HUES6 (cell line): ENCODE data around the gene HIP1.
"Not testable (repeated sequence)": the region's sequence is repeated elsewhere in the genome, so short reads cannot be mapped to it uniquely, and the experiment has no call there.

ENCODE experiments used
- H3K27ac ChIP-seq: 2 replicates; pipeline ENCODE4 v1.7.0; 2013; ENCODE audit warnings: low read depth, mild to moderate bottlenecking, low read length, inconsistent platforms
- H3K27me3 ChIP-seq: 2 replicates; pipeline ENCODE4 v1.6.1; 2013; ENCODE audit warnings: low read length; ENCODE audit not compliant: control insufficient read depth, insufficient read depth
- H3K36me3 ChIP-seq: 2 replicates; pipeline ENCODE4 v1.6.1; 2013; ENCODE audit warnings: low read length; ENCODE audit not compliant: control insufficient read depth, insufficient read depth
- H3K4me1 ChIP-seq: 2 replicates; pipeline ENCODE4 v1.6.1; 2013; ENCODE audit warnings: low read length; ENCODE audit not compliant: control insufficient read depth, insufficient read depth
- H3K4me3 ChIP-seq: 2 replicates; pipeline ENCODE4 v1.5.1; 2013; ENCODE audit warnings: low read depth, low read length
- H3K9ac ChIP-seq: one replicate; pipeline ENCODE4 v1.6.1; 2013; ENCODE audit warnings: mild to moderate bottlenecking, low read length
- H3K9me3 ChIP-seq: 2 replicates; pipeline ENCODE4 v1.6.1; 2013; ENCODE audit warnings: low read depth, low read length; ENCODE audit not compliant: control insufficient read depth, insufficient read depth

The HIP1 gene

DNA sequence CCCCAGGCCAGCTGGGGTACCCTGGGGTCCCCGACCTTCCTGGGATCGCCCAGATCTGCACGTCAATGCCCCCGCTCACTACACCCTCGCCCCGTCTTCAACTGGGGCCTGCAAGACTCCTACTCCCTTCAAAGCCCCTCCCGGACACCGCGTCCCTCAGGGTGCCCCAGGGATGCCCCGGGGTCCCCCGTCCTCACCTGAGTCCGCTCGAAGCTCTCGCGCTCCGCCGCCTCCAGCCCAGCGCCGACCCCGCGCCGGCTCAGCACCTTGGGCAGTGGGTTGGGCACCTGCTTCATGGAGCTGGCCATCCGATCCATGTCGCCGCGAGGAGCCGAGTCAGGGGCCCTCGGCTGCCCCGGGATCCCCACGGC is at the start of gene HIP1:
Gene HIP1 (minus strand): TSS at position 338 of the 371 bp plus-strand sequence. CDS start 21 bp downstream, at position 317.
- H3K27me3 ChIP-seq = peaks cover 10% of the 10 kb centered on the region
- no peaks in the 10 kb centered on the region for H3K9me3 ChIP-seq
- no peaks in the 10 kb centered on the region for H3K36me3 ChIP-seq
- H3K4me3 ChIP-seq = peak within 1 kb of the TSS; percentile 99
- no peak within 1 kb of the TSS for H3K27ac ChIP-seq
- peaks cover 24% of the 10 kb centered on the region for H3K4me1 ChIP-seq
- H3K9ac ChIP-seq = peak within 1 kb of the TSS; percentile 76

DNA sequence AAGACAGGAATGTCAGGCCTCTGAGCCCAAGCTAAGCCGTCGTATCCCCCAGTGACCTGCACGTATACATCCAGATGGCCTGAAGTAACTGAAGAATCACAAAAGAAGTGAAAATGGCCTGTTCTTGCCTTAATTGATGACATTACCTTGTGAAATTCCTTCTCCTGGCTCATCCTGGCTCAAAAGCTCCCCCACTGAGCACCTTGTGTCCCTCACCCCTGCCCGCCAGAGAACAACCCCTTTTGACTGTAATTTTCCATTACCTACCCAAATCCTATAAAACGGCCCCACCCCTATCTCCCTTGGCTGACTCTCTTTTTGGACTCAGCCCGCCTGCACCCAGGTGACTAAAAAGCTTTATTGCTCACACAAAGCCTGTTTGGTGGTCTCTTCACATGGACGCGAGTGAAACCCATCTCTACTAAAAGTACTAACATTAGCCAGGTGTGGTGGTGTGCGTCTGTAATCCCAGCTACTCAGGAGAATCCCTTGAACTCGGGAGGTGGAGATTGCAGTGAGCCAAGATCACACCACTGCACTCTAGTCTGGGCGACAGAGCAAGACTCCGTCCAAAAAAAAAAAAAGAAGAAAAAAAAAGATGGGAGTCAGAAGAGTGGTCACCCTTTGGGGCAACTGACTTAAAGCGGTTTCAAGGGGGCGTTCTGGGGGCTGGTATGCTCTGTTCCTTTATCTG is 49.6 kb upstream of the HIP1 start:
- not testable (repeated sequence) for H3K9me3 ChIP-seq, H3K27me3 ChIP-seq
- Histone ChIP-seq H3K9ac (peak overlapping the region; percentile 74), H3K27ac (peak overlapping the region; percentile 93; the same call in 1 of the 2 replicates), H3K36me3 (peaks cover 43% of the 10 kb centered on the region; the same call in 1 of the 2 replicates), H3K4me3 (peak overlapping the region; percentile 31; the same call in 1 of the 2 replicates), H3K4me1 (peaks cover 25% of the 10 kb centered on the region; the same call in 1 of the 2 replicates)

DNA sequence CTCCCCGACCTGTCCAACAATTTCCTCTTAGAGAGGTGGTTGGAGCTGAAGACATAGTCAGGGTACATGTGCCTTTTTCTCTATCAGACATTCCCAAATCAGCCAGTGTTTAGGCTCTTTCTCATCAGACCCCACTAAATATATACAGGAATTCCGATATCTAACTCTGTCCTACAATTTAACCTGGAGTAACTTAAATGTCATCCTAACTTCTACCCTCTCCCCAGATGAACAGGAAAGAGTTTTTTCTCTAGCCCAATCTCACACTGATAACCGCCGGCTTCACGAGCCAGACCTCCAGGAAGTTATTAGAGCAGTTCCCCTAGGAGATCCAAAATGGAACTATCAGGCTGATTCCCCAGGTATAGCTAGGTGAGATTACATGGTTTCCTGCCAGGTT is 44.3 kb upstream of the HIP1 start:
- peaks cover 29% of the 10 kb centered on the region for H3K4me1 ChIP-seq
- H3K27me3 ChIP-seq, H3K27ac ChIP-seq, H3K9me3 ChIP-seq: not testable (repeated sequence)
- H3K9ac ChIP-seq = peak overlapping the region; percentile 82
- H3K36me3 ChIP-seq = peaks cover 33% of the 10 kb centered on the region; the same call in 1 of the 2 replicates
- peak overlapping the region; percentile 45; the same call in 1 of the 2 replicates for H3K4me3 ChIP-seq

DNA sequence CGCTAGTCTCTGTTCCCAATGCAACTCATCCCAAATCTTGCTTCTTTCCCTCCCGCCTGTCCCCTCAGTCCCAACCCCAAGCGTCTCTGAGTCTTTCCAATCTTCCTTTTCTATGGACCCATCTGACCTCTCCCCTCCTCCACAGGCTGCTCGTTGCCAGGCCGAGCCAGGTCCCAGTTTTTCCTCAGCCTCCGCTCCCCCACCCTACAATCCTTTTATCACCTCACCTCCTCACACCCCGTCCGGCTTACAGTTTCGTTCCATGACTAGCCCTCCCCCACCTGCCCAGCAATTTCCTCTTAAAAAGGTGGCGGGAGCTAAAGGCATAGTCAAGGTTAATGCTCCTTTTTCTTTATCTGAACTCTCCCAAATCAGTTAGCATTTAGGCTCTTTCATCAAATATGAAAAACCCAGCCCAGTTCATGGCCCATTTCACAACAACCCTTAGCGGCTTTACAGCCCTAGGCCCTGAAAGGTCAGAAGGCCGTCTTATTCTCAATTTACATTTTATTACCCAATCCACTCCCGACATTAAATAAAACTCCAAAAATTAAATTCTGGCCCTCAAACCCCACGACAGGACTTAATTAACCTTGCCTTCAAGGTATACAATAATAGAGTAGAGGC is 42.0 kb upstream of the HIP1 start:
- Histone ChIP-seq H3K9ac (peak overlapping the region; percentile 95), H3K4me3 (peak overlapping the region; percentile 70; the same call in 1 of the 2 replicates), H3K4me1 (peaks cover 16% of the 10 kb centered on the region), H3K36me3 (peaks cover 26% of the 10 kb centered on the region; the same call in 1 of the 2 replicates), H3K27ac (peak overlapping the region; percentile 82; the same call in 1 of the 2 replicates)
- not testable (repeated sequence) for H3K9me3 ChIP-seq, H3K27me3 ChIP-seq

DNA sequence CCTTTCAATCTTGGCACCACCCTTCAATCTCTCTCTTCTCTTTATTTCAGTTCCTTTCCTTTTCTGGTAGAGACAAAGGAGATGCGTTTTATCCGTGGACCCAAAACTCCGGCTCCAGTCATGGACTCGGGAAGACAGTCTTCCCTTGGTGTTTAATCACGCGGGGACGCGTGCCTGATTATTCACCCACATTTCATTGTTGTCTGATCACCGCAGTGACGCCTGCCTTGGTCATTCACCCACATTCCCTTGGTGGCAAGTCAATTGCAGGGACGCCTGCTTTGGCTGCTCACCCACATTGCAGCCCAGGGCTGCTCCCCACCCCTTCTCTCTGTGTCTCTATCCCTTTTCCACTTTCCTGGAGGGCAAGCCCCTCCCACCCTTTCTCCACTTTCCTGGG is 40.8 kb upstream of the HIP1 start:
- peak overlapping the region; percentile 70 for H3K4me3 ChIP-seq
- peak overlapping the region; percentile 82; the same call in 1 of the 2 replicates for H3K27ac ChIP-seq
- not testable (repeated sequence) for H3K27me3 ChIP-seq, H3K9me3 ChIP-seq
- peaks cover 16% of the 10 kb centered on the region for H3K4me1 ChIP-seq
- H3K9ac ChIP-seq = peak overlapping the region; percentile 95
- H3K36me3 ChIP-seq = peaks cover 15% of the 10 kb centered on the region; the same call in 1 of the 2 replicates

DNA sequence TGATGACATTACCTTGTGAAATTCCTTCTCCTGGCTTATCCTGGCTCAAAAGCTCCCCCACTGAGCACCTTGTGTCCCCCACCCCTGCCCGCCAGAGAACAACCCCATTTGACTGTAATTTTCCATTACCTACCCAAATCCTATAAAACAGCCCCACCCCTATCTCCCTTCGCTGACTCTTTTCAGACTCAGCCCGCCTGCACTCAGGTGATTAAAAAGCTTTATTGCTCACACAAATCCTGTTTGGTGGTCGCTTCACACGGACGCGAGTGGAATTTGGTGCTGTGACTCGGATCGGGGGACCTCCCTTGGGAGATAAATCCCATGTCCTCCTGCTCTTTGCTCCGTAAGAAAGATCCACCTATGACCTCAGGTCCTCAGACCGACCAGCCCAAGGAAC is 40.3 kb upstream of the HIP1 start:
- peak overlapping the region; percentile 82; the same call in 1 of the 2 replicates for H3K27ac ChIP-seq
- H3K36me3 ChIP-seq = peaks cover 12% of the 10 kb centered on the region; the same call in 1 of the 2 replicates
- peaks cover 12% of the 10 kb centered on the region for H3K4me1 ChIP-seq
- peak overlapping the region; percentile 70 for H3K4me3 ChIP-seq
- peak overlapping the region; percentile 95 for H3K9ac ChIP-seq
- not testable (repeated sequence) for H3K9me3 ChIP-seq, H3K27me3 ChIP-seq

DNA sequence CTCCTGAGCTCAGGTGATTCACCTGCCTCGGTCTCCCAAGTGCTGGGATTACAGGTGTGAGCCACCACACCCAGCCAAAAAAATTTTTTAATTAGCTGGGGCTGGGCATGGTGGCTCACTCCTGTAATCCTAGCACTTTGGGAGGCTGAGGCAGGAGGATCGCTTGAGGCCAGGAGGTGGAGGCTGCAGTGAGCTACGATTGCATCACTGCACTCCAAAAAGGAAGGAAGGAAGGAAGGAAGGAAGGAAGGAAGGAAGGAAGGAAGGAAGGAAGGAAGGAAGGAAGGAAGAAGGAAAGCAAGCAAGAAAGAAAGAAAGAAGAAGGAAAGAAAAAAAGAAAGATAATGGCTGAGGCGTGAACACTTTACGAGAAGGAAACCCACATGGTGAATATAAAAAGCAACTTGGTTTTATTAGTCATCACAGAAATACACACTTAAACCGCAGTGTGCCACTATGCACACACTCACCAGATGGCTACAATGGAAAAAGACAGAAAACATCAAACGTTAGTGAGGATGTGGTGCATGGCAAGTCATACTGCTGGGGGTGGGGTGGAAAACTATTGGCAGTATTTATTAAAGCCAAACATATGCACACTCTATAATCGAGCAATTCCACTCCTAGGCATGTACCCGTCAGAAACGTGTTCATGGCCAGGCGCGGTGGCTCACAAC is 37.7 kb upstream of the HIP1 start:
- H3K27me3 ChIP-seq = no peaks in the 10 kb centered on the region
- H3K27ac ChIP-seq = no peak overlapping the region
- no peaks in the 10 kb centered on the region; the same call in 1 of the 2 replicates for H3K9me3 ChIP-seq
- peaks cover 8% of the 10 kb centered on the region for H3K4me1 ChIP-seq
- H3K9ac ChIP-seq = no peak overlapping the region
- H3K4me3 ChIP-seq = no peak overlapping the region
- no peaks in the 10 kb centered on the region for H3K36me3 ChIP-seq

DNA sequence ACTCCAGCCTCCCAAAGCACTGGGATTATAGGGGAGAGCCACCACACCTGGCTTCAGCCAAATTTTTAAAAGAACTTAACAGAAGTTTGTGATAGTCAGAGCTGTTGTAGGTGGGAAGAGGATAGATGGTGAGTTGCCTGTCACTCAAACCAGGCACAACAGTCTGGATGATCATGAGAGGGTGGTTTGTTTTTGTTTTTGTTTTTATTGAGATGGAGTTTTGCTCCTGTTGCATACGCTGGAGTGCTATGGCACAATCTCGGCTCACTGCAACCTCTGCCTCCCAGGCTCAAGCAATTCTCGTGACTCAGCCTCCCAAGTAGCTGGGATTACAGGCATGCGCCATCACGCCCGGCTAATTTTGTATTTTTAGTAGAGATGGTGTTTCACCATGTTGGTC is 35.2 kb upstream of the HIP1 start:
- H3K27me3 ChIP-seq, H3K4me1 ChIP-seq, H3K36me3 ChIP-seq, H3K27ac ChIP-seq, H3K4me3 ChIP-seq, H3K9ac ChIP-seq, H3K9me3 ChIP-seq: not testable (repeated sequence)

DNA sequence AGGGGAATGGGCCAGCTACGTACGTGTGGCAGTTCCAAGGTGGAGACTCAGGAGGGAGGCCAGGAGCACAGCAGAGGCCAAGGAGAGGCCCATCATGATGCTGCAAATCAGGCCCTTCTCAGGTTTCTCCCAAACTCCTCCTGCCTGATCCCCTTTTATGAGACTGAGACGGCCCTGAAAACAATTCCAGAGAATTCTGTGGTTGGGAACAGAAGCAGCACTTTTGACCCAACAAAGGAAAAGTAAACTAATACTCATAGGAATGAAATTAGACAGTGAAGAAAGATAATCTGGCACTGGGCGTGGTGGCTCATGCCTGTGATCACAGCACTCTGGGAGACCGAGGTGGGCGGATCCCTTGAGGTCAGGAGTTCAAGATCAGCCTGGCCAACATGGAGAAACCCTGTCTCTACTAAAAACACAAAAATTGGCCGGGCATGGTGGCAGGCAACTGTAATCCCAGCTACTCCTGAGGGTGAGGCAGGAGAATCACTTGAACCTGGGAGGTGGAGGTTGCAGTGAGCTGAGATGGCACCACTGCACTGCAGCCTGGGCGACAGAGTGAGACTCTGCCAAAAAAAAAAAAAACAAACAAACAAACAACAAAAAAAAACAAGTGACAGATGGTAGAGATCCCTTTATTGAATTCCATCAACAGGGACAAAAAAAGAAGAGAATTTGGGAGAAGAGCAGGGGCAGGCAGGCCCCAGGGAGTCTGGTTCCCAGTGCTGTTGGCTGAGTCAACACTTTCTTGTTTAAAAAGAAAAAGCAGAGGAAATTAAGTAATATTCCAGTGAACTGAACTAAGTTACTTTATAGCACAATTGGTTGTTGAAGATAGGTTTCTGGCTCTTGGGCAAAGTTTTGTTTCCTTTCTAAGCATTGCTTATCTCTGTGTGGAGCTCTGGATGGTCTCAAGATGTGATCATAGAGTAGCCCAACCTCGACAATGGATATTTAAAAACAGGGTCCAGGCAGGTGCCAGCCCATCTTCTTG is 33.6 kb upstream of the HIP1 start, which contains the start of gene CCL26:
Gene CCL26 (minus strand): TSS at position 131 of the 997 bp plus-strand sequence. CDS start 35 bp downstream, at position 96.
- no peaks in the 10 kb centered on the region; the same call in 1 of the 2 replicates for H3K4me1 ChIP-seq
- H3K27me3 ChIP-seq = no peaks in the 10 kb centered on the region
- no peak within 1 kb of the TSS for H3K9ac ChIP-seq
- H3K4me3 ChIP-seq = no peak within 1 kb of the TSS
- H3K36me3 ChIP-seq = no peaks in the 10 kb centered on the region
- H3K27ac ChIP-seq = no peak within 1 kb of the TSS
- peaks cover 2% of the 10 kb centered on the region; the same call in 1 of the 2 replicates for H3K9me3 ChIP-seq

DNA sequence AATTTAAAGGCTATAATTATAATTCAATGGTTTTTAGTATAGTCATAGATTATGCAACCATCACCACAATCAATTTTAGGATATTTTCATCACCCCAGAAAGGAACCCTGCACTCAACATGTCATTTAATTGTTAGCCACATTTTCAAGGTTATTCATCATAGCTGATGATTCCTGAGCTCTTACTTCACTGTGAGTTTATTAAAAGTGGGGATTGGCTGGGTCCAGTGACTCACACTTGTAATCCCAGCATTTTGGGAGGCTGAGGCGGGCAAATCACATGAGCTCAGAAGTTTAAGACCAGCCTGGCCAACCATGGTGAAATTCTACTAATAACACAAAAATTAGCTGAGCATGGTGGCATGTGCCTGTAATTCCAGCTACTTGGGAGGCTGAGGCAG is 32.5 kb upstream of the HIP1 start:
- Histone ChIP-seq H3K36me3 (no peaks in the 10 kb centered on the region), H3K9me3 (peaks cover 3% of the 10 kb centered on the region; the same call in 1 of the 2 replicates), H3K9ac (no peak overlapping the region), H3K27ac (no peak overlapping the region), H3K27me3 (no peaks in the 10 kb centered on the region), H3K4me1 (no peaks in the 10 kb centered on the region; the same call in 1 of the 2 replicates), H3K4me3 (no peak overlapping the region)
